HG03457 (cell line): ENCODE data around the gene CLEC2L.
"Not testable (repeated sequence)": the region's sequence is repeated elsewhere in the genome, so short reads cannot be mapped to it uniquely, and the experiment has no call there.

Experiments
- ATAC-seq: cut with Tn5 transposase; IDR thresholded peaks from one replicate; pipeline ENCODE4 v1.9.1; 2021; ENCODE audit warnings: moderate number of reproducible peaks; ENCODE audit not compliant: unreplicated experiment

CLEC2L gene

GRCh38 chr7:139553991-139554700, 30.7 kb downstream of the CLEC2L start:
- not testable (repeated sequence) for ATAC-seq

DNA sequence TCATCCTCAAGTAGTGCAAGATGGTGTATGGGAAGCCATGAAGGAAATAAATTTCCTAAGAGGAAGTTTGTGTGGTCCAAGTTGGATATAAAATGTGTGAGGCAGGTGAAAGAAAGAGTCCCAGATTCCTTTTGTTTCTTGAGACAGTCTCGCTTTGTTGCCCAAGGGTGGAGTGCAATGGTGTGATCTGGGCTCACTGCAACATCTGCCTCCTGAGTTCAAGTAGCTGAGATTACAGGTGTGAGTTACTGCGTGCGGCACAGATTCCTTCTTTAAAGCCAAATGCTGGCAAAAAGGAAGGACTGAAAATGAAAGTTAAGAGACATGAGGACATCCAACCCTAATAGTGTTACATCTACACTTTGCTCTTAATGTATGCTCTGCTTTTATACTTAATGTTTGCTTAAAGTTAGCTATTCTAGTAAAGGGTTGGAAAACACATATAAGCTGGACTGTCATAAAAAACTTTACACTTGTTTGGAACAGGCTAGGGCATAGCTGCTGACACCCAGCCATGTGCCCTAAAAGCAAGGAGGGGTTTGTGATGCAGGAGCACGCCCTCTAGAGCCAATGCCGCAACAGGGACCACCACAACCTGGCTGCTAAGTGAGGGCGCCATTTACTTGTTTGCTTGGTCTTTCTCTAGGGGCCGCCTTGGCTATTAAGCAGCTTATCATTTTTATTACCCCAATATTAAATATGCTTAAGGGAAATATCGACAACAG, 34.5 kb downstream of the CLEC2L start:
- no peak for ATAC-seq

- ATAC-seq: no peak
These were observed 36.0 kb downstream of the CLEC2L start for GRCh38 chr7:139559364-139560105.

DNA sequence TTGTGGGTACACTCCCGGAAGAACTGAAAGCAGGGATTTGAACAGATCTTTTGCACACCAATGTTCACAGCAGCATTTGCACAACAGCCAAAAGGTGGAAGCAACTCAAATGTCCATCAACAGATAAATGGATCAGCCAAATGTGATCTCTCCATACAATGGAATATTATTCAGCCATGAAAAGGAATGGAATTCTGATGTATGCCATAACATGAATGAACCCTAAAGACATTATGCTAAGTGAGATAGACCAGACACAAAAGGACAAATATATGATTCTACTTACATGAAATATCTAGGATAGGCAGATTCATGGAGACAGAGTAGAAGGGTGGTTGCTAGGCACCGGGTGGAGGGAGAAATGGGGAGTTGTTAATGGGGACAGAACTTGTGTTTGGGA, 36.7 kb downstream of the CLEC2L start:
- no peak for ATAC-seq

- no peak for ATAC-seq
These were observed 37.2 kb downstream of the CLEC2L start for GRCh38 chr7:139560678-139561077.

DNA sequence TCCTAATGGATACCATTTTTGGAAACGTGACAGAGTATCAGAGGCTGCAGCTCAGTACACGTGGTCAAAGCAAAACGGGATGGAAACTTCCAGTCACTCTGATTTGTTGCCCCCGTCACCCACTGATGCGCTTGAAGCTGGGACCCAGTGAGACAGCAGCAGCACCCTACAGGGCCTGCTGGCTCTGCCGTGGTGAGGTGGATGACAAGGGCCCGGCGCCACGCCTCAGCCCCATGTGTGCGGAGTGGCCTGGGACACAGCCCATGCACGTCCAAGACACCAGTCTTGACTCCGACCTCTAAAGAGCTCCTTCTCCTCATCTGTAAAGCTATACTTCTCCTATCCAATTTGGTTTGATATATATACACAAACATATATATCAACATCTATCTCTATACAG, 39.0 kb downstream of the CLEC2L start:
- ATAC-seq: no peak

GRCh38 chr7:139562961-139563565, 39.6 kb downstream of the CLEC2L start:
- ATAC-seq: no peak

GRCh38 chr7:139563856-139564255, 40.4 kb downstream of the CLEC2L start:
- no peak for ATAC-seq

DNA sequence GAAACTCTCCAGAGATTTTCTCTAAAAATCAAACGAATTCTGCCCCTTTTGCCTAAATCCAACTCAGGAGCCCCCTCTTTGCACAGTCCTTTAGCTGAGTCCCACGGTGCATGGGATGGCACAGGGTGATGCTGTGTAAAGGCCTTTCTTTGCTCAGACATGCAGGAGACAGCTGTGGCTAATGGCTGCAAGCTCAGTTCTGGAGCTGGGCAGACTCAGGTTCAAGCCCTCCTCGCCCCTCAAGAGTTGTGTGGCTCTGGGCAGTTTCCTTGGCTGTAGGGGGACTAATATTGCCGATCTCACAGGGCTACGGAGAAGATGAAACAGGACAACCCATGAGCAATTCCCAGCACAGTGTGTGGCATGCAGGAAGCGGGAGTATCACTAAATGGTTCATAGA, 42.6 kb downstream of the CLEC2L start:
- ATAC-seq: no peak

- no peak for ATAC-seq
These were observed 43.5 kb downstream of the CLEC2L start for GRCh38 chr7:139566736-139567646.

- ATAC-seq: no peak
These were observed 44.3 kb downstream of the CLEC2L start for GRCh38 chr7:139567647-139568345.

GRCh38 chr7:139568346-139568675, 44.8 kb downstream of the CLEC2L start:
- ATAC-seq: no peak

- no peak for ATAC-seq
These were observed 45.5 kb downstream of the CLEC2L start for GRCh38 chr7:139568813-139569490.

DNA sequence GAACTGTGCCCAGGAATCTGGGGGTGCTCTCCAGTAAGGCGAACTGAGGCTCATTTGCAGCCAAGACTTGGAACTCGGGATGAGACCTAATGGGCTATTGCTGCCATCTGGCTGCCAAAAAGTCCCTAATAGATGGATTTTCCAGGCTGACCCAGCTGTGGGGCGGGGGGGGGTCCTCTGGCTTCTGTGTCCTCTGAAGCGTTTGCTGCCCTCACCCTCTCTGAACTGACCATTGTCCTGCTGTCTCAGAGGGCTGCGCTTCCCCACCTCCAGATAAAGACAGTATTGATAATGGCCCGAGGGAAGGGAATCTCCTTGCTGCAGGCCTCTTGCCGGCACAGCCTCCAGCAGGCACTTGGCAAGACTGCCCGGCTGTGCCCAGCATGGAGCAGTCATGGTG, 46.6 kb downstream of the CLEC2L start:
- ATAC-seq: no peak

GRCh38 chr7:139570626-139571025, 47.1 kb downstream of the CLEC2L start:
- no peak for ATAC-seq

DNA sequence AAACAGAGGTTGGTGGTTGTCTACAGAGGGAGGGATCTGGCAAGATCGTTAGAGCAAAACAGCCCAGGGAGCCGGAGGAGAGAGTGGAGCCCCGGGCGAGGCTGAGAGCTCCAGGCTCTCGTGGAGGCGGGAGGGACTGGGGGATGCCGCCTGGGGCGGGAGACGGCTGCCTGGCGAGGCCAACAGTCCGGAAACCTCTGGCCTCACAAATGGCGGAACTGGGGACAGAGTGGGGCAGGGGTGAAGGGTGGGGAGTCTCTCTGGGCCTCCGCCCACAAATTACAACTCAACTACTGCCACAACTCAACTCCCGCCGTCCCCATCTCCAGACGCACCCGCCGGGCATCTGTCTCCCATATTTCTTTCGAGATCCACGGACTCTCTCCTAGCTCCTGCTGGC, 47.7 kb downstream of the CLEC2L start:
- no peak for ATAC-seq

GRCh38 chr7:139571651-139572050, 48.2 kb downstream of the CLEC2L start:
- no peak for ATAC-seq

GRCh38 chr7:139572071-139572470, 48.6 kb downstream of the CLEC2L start:
- no peak for ATAC-seq

DNA sequence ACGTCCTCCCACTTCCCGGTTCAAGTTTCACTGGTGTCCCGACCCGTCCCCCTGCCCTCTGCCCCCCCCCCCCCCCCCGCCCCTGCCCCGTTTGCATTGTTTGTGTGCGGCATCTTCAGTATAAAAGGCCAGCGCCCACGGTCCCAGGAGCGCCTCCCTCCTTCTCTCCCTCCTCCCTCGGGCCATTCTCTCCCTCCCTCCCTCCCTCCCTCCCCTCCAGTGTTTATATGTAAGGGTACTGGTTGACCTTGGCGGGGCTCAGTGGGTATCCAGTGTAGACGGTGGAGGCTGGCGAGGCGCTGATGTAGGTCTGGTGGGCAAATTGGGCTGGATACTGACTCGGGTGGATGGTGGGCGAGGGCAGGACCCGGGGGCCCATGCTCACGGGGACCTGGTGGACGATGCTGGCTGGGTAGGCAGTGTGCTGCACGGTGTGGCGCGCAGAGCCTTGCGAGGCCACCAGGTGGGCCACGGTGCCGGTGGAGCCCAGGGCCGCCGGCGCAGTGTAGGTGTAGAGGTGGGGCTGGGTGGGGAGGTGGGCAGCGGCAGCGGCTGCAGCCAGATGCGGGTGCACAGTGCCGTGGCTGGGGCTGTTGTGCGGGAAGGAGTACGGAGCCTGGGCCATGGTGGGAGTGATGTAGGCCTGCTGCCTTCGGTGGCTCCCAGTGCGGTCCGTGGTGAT, 49.4 kb downstream of the CLEC2L start:
- ATAC-seq: no peak
